Gastrocnemius medialis (tissue), 4 donors: ENCODE data around the gene PDXDC1.
"Not testable (repeated sequence)": the region's sequence is repeated elsewhere in the genome, so short reads cannot be mapped to it uniquely, and the experiment has no call there.

Experiments used
- POLR2A ChIP-seq, 2 donors: fragments of 450-650 bp; IDR thresholded peaks; one replicate each; pipeline ENCODE4 v1.6.1; 2017; ENCODE audit warnings: antibody characterized with exemption in 2 of 2, mild to moderate bottlenecking in 2 of 2, moderate library complexity in 2 of 2
- TF ChIP-seq, protein P1 (sequence below), 5 experiments: fragments of 450-650 bp in 3 of 5; fragments of 200-600 bp in 2 of 5; sonication (generic) in 2 of 5; IDR thresholded peaks in 4 of 5; conservative IDR thresholded peaks in 1 of 5; 1 replicate in 4 of 5; 2 replicates in 1 of 5; pipeline ENCODE4 v1.5.1; 2016 to 2019; ENCODE audit warnings: antibody characterized with exemption in 5 of 5, mild to moderate bottlenecking in 3 of 5, moderate library complexity in 3 of 5

- TF ChIP-seq, protein P1, sequence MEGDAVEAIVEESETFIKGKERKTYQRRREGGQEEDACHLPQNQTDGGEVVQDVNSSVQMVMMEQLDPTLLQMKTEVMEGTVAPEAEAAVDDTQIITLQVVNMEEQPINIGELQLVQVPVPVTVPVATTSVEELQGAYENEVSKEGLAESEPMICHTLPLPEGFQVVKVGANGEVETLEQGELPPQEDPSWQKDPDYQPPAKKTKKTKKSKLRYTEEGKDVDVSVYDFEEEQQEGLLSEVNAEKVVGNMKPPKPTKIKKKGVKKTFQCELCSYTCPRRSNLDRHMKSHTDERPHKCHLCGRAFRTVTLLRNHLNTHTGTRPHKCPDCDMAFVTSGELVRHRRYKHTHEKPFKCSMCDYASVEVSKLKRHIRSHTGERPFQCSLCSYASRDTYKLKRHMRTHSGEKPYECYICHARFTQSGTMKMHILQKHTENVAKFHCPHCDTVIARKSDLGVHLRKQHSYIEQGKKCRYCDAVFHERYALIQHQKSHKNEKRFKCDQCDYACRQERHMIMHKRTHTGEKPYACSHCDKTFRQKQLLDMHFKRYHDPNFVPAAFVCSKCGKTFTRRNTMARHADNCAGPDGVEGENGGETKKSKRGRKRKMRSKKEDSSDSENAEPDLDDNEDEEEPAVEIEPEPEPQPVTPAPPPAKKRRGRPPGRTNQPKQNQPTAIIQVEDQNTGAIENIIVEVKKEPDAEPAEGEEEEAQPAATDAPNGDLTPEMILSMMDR (IDR thresholded peaks at IDR 0.05 in 4 of 5, conservative IDR thresholded peaks at IDR 0.05 in 1 of 5): not testable (repeated sequence)
- not testable (repeated sequence) for TF ChIP-seq POLR2A (IDR thresholded peaks at IDR 0.05)
These were observed 158.0 kb downstream of the PDXDC1 start for GRCh38 chr16:15132719-15133428.
